HG02642 (cell line): Measurements from ENCODE around the gene DIDO1.

Source experiments
- ATAC-seq: cut with Tn5 transposase; IDR thresholded peaks from one replicate; pipeline ENCODE4 v1.9.1; 2021; ENCODE audit warnings: mild to moderate bottlenecking; ENCODE audit not compliant: unreplicated experiment, poor library complexity

DIDO1 gene

GRCh38 chr20:62926229-62927127 lies at the start of gene DIDO1:
TSS of gene DIDO1 (minus strand) at chr20:62926505.
- peak; percentile 83 for ATAC-seq

DNA sequence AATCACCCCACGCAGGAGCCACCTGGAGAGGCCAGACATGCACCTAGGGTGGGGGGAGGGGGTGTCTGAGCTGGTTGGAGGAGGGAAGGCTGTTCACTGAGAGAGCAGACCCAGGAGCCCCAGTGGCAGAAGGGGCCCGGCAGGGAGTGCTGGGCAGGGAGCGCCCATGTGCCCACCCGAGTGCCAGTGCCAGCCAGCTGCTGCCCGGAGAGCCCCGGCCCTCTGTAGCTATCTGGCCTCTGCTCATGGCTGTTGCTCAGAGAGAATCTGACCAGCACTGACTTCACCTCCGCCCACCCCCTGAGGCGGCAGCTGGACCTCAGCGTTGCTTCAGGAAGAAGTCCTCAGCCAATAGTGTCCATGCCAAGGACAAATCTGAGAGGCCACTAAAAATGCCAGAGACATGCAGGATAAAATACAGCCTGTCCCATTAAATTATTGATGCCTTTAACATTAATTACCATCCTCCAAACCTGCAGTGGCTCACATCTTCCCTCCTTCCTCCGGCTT lies 49.0 kb upstream of the DIDO1 start:
- no peak for ATAC-seq

DNA sequence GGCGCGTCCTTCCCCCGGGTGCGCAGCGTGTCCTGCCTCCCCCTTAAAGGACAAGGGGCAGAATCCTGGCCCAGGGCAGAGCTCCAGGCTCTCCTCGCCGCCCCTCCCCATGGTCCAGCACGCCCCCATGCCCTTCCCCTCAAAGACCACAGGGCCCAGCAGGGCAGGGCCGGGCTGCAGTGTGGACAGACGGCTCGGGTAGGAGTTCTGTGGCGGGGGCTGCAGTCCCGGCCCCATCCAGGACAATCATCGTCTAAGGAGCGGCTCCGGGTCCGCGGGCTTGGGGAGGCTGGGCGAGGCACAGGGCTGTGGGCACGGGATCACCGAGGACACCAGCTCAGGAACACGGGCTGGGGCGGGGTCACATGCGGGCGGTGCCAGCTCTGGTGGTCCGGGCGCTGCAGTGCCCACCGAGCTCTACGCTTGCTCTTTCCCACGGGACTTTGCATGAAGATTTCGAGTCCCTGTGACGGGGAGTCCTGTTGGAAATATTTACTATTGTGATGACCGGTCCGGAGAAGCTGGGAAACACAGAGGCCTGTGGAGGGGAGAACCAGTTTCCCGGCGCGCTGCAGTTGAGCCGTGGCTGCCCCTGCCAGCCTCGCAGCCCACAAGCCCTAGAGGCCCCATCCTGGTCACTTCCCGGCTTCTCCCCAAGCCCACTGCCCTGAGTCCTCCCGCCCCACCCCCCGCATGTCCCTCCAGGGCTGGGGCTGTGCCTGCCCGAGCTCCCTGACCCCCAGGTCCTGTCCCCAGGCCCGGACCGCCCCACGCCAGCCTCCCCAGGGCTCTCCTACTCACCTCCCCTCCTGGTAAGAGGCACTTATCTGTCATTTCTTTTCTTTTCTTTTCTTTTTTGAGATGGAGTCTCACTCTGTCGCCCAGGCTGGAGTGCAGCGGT lies 46.8 kb upstream of the DIDO1 start:
- no peak for ATAC-seq

DNA sequence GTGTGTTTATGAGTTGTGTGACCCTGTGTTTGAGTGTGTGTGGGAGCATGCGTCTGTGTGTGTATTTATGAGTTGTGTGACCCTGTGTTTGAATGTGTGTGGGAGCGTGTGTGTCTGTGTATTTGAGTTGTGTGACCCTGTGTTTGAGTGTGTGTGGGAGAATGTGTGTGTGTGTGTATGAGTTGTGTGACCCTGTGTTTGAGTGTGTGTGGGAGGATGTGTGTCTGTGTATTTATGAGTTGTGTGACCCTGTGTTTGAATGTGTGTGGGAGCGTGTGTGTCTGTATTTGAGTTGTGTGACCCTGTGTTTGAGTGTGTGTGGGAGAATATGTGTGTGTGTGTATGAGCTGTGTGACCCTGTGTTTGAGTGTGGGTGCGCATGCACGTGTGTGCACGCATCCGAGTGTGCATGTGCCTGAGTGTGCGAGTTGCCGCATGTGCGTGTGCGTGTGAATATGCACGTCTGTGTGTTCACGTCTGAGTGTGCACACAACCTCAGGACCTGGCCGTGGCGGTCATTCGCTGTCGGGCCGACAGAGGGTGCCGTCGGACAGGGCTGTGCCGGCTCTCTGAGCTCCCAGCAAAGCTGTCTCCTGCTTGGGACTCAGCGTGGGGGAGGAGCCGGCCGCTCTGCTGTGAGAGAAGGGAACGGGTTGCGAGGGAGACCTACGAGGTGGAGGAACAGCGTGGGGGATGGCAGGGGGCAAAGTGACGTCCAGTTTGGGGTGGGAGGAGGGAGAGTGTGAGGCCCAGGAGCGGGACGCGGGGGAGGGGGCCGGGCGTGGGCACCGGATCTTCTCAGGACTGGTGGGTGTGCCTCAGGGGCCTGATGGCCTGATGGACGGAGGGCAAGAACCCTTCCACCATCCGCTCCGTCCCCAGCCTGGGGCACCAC lies 45.9 kb upstream of the DIDO1 start:
- ATAC-seq = peak; percentile 74

DNA sequence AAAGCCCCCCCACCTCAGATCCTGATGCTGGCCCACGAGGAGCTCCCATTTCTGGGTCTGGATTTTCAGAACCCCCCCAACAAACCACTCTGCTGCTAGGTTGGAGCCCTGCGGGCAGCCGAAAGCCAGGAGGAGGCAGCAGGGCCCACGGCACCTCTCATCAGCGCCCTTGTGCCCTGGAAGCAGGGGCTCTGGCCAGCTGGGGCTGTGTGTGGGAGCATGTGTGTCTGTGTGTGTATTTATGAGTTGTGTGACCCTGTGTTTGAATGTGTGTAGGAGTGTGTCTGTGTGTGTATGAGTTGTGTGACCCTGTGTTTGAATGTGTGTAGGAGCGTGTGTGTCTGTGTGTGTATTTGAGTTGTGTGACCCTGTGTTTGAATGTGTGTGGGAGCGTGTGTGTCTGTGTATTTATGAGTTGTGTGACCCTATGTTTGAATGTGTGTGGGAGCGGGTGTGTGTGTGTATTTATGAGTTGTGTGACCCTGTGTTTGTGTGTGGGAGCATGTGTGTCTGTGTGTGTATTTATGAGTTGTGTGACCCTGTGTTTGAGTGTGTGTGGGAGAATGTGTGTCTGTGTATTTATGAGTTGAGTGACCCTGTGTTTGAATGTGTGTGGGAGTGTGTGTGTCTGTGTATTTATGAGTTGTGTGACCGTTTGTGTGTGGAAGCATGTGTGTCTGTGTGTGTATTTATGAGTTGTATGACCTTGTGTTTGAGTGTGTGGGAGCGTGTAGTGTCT lies 45.1 kb upstream of the DIDO1 start:
- no peak for ATAC-seq

GRCh38 chr20:62970307-62971210 lies 44.3 kb upstream of the DIDO1 start:
- no peak for ATAC-seq

GRCh38 chr20:62969939-62970306 lies 43.6 kb upstream of the DIDO1 start:
- no peak for ATAC-seq

- no peak for ATAC-seq
Measured at GRCh38 chr20:62969179-62969760, 43.0 kb upstream of the DIDO1 start.

DNA sequence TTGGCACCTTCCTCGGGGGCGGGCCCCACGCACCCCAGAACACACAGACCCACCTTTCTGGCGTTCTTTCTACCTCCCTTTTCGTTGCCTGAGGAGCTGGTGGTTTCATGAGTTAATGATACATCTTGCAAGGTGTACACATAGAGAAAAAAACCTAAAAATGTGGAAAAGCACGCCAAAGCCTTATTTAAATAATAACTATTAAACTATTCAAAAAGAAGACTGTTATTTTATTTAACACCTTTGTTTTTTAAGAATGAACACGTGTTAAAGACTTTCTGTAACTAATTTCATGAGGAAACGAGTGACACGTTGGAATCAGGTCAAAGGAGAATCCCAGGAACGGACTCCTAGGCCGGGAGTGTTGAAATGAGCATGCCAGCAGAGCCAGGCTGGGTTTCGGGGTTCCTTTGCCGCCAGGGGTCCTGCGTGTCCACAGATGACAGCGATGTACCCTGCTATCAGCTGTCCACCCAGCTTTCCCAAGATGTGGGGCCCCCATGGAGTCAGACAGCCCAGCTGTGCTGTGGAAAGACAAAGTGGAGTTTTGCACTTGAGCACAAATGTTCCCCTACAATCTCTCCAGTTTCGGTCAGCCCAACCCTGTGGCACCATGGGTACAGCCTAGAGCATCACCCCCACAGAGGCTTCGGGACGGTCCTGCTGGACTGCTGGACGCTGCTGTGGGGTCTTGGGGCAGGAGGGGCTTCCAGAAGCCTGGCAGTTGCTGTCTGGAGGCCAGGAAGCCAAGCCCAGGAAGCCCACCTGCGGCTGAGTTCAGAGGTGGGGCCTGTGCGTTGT lies 42.3 kb upstream of the DIDO1 start:
- no peak for ATAC-seq

DNA sequence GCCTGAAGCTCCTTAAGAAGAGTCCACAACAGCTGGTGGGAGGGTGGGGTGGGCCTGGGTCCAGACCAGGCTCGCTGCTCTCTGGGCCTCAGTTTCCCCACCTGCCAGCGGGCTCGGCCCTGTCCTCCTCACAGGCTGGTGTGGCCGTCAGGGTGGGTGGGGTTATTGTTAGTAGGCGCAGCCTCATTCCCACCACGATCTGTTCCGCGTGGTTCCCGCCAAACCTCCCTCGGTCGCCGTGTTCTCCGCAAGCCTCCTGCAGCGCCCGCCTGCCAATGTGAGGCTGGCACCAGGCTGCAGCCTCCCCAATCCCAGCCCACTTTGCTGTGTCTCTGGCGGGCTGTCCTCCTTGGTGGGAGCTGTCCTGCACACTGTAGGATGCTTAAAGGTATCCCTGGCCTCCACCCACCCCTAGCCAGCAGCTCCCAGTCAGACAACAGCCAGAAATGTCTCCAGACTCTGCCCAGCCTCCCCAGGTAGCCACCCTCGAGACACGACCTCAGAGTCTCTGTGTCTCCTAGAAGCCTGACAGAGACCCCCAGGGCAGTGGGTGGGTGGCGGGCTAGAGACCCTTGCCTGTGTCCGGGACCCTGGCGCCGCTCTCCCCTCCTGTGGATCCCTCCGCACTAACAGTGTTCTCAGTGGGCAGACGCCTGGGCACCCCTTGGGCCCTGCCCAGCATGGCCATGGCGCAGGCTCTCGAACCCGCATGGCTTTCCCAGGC lies 41.5 kb upstream of the DIDO1 start:
- no peak for ATAC-seq

- ATAC-seq = no peak
Measured at GRCh38 chr20:62967149-62967501, 40.8 kb upstream of the DIDO1 start.

DNA sequence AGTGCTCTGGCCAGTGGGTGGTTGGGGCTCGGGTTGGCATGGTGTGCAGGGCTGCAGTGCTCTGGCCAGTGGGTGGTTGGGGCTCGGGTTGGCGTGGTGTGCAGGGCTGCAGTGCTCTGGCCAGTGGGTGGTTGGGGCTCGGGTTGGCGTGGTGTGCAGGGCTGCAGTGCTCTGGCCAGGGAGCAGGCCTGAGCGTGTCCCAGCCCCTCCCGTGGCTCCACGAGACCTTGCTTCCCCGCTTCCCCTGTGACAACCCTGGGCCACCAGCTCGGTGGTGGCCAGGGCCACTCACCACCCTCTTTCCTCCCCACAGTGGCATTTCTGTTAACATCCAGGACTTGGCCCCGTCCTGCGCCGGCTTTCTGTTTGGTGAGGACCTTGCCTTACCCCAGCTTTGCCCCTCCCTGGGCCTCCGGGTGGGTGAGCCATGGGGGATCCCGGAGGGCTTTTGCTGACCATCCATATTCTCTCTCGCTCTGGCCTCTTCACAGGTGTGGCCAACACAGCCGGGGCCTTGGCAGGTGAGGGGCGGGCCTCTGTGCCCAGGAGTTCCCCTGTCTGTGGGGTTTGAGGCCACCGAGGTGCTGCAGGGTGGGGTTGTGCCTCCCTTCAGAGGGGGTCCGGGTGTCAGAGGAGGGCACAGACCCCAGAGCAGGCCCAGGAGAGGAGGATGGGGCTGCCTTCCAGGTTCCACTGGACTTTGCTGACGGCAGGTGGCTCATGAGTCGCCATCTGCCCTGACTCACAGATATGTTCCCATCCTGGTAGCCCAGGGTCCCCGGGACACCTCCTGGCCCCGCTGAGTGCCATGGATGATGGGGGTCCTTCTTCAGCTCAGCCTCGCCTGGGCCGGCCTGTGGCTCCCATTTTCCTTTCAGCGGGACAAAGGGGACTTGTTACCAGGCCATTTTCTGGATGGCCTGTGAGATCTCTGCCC lies 40.2 kb upstream of the DIDO1 start:
- no peak for ATAC-seq

DNA sequence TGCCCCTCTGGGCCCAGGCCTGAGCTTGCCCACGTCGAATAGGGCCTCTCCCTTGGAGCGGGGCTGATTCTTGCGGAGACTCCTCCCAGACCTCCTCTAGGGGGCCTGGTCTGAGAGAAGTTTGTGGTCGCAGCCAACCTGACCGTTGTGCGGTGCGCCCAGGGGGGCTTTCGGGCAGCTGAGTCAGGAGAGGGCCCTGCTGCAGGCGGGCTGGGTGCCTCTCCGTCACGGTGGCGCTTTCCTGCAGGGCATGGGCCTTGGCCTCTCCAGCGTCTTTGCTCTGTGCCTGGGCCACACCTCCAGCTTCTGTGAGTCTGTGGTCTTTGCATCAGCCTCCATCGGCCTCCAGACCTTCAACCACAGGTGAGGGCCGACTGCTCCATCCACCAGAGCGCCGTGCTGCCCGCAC lies 39.1 kb upstream of the DIDO1 start:
- no peak for ATAC-seq

DNA sequence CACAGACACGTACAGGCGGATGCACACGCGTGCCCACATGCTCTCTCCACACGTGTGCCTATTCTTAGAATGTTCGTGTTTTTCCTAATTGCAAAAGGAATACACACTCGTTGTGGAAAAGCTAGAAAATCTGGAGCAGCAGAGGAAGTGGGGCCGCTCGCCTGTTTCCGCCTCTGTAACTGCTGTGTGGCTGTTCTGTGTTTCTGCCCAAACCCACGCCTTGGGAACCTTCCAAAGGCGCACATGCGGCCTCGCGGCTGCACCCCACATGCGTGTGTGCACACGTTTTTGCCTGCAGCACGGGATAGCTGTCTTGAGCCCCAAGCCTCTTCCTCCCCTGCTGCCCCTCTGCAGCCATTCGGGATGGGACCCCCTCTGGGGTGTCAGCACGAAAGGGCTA lies 38.4 kb upstream of the DIDO1 start:
- no peak for ATAC-seq

DNA sequence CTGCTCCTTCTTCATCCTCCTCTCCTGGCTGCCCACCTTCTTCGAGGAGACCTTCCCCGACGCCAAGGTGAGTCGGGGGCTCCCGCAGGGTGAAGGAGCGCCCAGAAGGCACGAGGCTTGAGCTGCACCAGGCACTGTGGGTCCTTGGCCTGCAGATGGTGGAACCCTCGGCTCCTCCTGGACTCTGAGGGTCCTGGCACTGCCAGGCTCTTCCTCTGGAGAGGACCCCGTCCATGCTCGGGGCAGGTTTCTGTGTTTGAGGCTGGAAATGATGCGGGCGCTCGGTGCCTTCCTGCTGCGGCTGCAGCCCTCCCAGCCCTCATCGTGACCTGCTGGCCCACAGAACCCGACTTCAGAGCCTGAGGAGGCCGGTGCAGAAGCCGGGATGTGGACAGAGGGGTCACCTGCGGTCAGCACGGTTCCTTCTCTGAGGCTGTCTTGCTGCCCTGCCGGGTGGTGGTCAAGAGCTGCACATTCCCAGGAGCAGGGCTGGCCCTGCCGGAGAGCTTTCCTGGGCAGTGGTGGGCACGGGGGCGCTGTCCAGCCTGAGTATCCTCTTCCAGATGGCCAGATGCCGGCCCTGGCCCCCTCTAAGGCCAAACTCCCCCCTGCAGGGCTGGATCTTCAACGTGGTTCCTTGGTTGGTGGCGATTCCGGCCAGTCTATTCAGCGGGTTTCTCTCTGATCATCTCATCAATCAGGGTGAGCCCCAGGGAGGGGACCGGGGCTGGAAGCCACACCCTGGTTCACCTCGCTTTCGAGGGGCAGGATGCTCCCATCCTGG lies 37.5 kb upstream of the DIDO1 start:
- ATAC-seq = no peak
